Right hindlimb (tissue), 1 donor: Measurements from ENCODE around the gene PPP2R5C.

Source experiments
- DNase-seq: peaks from one replicate; pipeline ENCODE4 v3.0.0-alpha.2; 2018

PPP2R5C gene

GRCh38 chr14:101975231-101975630 lies 213.7 kb downstream of the PPP2R5C start:
- no peak for DNase-seq
